Occipital lobe (tissue), 2 donors: Measurements from ENCODE around the gene FNIP2. TPM values are rescaled to one million over a fixed set of nuclear protein-coding genes. Genes with fewer than 3 reads are reported as not detected.
A peak's percentile ranks its signal among the peaks of the same experiment; 100 is the strongest.
"Not testable (repeated sequence)": the region's sequence is repeated elsewhere in the genome, so short reads cannot be mapped to it uniquely, and the experiment has no call there.

Experiments used
- DNase-seq: peaks from one replicate; lab custom pipeline; 2025; lab: John Stamatoyannopoulos, UW
- total RNA-seq: library from RNA; depleted of rRNA; stranded (reverse); fragments of >200 nt; gene quantifications from one replicate; pipeline ENCODE4 v1.2.3, GENCODE V29; 2014

Gene FNIP2
- 66.6 TPM for total RNA-seq

- peak; percentile 77 for DNase-seq
Measured at GRCh38 chr4:158768555-158769174, at the start of gene FNIP2. FNIP2 (plus strand) TSS chr4:158769026; CDS start chr4:158769213, 187 bp downstream.

GRCh38 chr4:158721680-158722079, 47.1 kb upstream of the FNIP2 start:
- no peak for DNase-seq

DNA sequence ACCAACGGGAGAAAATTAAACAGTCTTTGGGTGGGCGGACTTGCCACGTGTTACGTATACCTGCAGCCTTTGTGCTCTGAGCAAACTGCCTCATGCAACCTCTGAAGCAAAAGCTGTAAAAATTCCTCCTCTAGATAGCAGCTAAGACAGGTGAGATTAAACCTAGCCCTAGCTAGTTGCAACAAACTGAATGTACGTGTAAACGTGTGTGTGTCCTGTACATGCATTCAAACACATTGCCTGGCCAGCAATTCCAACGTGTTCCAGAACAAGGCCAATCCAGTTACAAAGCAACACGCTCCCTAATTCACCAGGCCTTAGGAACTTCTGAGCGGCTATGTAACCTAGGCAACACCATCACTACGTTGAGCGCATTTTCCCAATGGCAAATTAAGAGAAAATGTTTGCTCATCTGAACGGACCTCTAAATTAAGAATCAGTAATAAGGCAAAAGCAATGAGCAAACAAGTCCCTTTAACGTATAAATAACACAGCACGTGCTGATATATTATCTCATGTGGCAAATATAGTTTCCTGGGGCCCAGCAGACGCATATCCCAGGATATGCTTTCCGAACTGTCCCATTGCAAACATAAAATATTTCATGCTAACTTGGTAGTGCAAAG, 46.4 kb upstream of the FNIP2 start:
- DNase-seq, result peak; percentile 15

DNA sequence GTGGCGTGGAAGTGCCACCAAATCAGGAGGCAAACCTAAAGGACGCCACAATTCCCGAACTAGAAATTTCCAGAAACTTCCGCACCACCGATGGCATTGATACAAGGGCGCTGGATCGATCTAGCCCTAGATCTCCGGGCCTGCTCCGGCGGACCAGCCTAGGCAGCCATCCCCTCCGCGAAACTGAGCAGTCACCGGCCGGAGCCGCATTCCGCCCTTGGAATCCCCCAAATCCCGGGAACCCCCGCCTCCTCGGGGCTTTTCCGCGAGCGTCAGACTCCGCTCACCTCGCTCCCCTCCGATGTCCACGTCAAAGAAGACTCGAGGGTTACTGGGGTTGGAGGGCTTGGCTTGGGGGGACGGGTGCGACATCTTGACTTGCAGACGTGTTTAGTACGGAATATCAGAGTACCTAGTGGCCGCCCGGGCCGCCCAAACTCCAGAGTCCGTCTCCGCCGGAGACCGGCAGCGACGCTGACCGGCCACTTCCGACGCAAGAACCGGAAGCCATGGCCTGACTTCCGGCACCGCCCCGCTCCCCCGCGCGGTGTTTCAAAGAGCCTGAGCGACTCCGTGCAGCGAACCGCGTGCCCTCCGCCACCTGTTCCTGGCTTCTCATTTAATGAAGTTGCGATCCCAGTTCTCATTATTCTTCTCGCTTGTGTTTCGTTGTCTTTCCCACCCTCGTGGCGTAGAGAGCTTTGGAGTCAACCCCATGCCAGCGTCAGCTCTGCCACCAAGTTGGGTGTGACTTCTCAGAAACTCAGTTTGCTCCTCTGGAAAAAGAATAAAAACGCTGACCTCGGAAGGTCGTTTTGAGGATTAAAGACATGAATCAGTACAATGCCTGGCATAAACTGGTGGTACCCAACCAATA, 45.7 kb upstream of the FNIP2 start, which contains the start of gene PPID:
PPID (minus strand) TSS at position 480 of the 877 bp plus-strand sequence; CDS start at position 372, 108 bp downstream.
- peak; percentile 76 for DNase-seq

- DNase-seq, result no peak
Measured at GRCh38 chr4:158724637-158725036, 44.2 kb upstream of the FNIP2 start.

GRCh38 chr4:158726633-158727032, 42.2 kb upstream of the FNIP2 start:
- DNase-seq, result no peak

DNA sequence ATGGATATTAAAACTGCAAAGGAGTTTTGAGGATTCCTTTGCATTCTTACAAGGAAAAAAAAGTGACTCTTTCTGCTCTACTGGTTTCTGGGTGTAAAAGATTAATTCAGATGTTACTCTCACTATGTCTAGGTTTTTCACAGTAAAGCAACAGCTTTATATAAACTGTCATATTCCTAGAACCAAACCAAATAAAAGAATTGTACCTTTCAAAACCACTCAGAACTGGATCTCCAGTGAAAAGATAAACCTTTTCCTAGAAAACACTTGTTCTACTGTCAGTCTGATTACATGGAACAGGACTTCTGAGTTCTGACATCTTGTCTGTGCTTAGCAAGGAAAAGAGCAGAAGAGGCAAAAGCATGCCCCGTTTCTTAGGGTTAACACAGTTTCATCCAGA, 40.6 kb upstream of the FNIP2 start:
- DNase-seq, result no peak

GRCh38 chr4:158729716-158730559, 38.9 kb upstream of the FNIP2 start:
- peak; percentile 41 for DNase-seq

- DNase-seq, result no peak
Measured at GRCh38 chr4:158738866-158739265, 30.0 kb upstream of the FNIP2 start.

DNA sequence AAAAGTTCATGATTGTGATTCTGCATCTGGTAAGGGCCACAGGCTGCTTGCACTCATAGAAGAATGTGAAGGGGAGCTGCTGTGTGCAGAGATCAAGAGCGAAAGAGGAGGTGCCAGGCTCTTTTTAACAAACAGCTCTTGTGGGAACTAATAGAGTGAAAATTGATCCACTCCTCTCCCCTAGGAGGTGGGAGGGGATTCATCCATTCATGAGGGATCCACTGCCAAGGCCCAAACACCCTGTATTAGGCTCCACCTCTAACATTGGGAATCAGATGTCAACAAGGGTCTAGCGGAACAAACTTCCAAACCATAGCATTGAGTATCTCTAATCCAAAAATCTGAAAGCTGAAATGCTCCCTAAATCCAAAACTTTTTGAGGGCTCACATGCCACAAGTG, 29.2 kb upstream of the FNIP2 start:
- no peak for DNase-seq

DNA sequence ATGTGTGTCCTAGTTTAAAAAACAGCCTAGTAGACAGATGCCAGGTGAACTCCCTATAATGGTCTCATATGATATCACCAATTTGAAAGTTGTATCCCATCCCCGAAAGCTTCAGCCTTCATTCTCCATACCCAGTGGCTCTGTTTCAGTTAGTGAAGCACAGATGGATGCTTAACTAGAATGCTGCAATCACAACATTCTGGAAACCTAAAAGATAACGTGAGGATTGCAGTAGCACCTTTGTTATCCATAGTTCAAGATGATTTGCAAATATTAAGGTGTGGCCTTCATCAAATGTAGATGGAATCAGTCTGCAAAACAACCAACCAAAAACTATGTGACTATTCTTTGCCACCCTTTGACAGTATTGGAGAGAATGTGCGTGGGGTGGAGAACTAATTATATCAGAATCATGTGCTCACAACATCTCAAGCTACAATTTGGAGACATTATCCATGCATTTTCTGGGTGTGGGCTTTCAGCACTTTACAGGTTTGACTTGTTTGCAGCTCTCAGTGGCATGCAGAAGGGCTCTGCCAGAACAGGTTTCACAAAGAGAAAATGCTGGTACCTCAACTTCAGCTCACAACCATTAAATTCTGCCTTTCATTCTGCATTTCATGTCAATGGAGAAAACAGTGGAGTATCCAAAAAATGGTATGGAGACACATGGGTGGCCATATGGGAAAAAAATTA, 27.4 kb upstream of the FNIP2 start:
- no peak for DNase-seq

DNA sequence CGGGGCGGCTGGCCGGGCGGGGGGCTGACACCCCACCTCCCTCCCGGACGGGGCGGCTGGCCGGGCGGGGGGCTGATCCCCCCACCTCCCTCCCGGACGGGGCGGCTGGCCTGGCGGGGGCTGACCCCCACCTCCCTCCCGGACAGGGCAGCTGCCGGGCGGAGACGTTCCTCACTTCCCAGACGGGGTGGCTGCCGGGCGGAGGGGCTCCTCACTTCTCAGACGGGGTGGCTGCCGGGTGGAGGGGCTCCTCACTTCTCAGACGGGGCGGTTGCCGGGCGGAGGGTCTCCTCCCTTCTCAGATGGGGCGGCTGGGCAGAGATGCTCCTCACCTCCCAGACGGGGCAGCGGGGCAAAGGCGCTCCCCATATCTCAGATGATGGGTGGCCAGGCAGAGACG, 22.3 kb upstream of the FNIP2 start:
- DNase-seq, result not testable (repeated sequence)

GRCh38 chr4:158750379-158750778, 18.4 kb upstream of the FNIP2 start:
- no peak for DNase-seq

DNA sequence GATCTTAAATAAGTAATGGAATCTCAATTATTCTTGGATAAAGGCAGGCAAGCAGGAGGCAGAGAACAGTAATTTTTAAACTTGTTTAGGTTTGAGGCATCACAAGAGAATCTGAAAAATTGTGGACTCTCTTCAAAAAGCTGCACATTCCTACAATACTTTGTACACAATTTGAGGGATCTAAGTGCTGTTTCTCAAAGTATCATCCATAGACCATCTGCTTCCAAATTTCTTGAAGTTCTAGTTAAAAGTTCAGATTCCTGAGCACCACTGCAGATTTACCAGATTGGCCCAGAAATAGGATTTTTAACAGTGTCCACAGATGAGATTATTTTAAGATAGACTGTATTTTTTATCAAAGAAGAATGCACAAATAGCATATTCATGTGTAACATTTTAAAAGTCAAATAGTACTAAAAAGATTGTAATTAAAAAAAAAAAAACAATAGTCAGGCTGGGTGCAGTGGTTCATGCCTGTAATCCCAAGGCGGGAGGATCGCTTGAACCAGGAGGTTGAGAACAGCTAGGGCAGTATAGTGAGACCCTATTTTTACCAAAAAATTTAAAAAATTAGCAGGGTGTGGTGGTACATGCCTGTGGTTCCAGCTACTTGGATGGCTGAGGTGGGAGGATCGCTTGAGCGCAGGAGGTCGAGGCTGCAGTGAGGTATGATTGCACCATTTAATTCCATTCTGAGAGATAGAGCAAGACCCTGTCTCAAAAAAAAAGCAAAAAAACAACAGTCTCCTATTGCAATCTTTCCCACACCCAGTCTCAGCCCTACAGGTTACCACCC, 14.2 kb upstream of the FNIP2 start:
- no peak for DNase-seq

- DNase-seq, result not testable (repeated sequence)
Measured at GRCh38 chr4:158755819-158756218, 13.0 kb upstream of the FNIP2 start.

DNA sequence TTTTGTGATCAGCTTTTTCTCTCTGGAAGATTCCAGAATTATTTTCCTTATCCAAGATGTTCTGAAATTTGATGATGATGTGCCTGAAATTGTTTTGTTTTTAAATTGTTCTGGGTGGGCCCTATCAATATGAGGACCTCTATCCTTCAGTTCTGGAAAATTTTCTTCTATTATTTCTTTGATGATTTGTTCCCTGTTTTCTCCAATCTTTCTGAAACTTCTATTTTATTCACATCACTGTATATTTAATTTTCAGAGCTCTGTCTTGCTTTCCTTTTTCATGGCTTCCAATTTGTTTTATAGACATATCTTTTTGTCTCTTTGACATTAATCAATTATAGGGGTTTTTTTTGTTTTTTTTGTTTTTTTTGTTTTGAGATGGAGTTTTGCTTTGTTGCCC, 12.2 kb upstream of the FNIP2 start:
- no peak for DNase-seq

DNA sequence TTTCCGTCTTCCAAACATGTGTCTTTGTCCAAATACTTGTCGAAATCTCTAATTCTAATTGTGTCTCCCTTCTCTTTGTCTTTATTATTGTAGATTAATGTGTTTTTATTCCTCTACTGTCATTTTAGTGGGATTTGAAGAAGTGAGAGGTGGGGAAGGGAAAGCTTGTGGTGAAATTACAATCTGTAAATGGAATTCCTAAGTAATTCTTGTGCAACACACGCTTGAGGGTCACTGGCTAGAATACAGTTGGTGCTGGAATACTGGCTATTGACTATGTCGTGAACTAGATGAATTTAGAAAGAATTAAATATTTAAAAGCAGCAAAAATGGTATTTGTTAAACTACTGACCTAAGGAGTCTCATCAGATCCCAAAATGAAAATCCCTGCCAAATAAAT, 10.7 kb upstream of the FNIP2 start:
- DNase-seq, result no peak

GRCh38 chr4:158758703-158759102, 10.1 kb upstream of the FNIP2 start:
- DNase-seq, result no peak

GRCh38 chr4:158759539-158759938, 9.3 kb upstream of the FNIP2 start:
- not testable (repeated sequence) for DNase-seq

DNA sequence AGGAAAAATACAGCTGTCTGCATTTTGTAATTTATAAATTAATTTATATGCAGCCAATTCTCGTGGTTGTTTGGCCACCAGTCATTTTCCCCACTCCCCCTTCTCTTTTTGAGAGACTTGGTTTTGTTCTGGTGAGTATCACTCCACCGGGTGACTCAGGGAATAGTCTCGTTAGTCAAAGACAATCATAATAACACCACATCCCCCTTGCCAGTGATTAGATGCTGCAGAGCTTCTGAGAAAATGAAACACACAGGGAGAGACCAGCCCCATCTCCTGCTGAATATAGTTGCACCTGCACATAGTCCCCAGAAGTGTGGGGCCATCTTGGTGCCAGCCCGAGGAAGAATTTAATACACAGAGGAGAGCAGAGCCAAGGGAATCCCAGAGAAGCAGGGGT, 8.0 kb upstream of the FNIP2 start:
- DNase-seq, result no peak
